Cardiac muscle cell (in vitro differentiated cells and primary cell): ENCODE measurements around the gene LRP1B. TPM values are rescaled to one million over a fixed set of nuclear protein-coding genes. Genes with fewer than 3 reads are reported as not detected.

ENCODE experiments used
- DNase-seq, 2 donors: peaks; one replicate each; pipeline versions ENCODE4 v3.0.0 to v3.0.0-alpha.2; 2010 to 2017; ENCODE audit warnings: low read depth in 1 of 2, low spot score in 1 of 2
- H3K27ac ChIP-seq: fragments of 200-600 bp; sonication (generic); 2 replicates; pipeline ENCODE4 v1.5.1; 2016
- H3K27me3 ChIP-seq: fragments of 200-600 bp; sonication (generic); 2 replicates; pipeline ENCODE4 v1.6.0; 2016; ENCODE audit warnings: control low read depth
- H3K36me3 ChIP-seq: fragments of 200-600 bp; sonication (generic); 2 replicates; pipeline ENCODE4 v1.5.1; 2016; ENCODE audit warnings: control low read depth
- H3K4me1 ChIP-seq: fragments of 200-600 bp; sonication (generic); 2 replicates; pipeline ENCODE4 v1.8.1; 2017; ENCODE audit warnings: low read depth, mild to moderate bottlenecking, mixed run types
- H3K4me3 ChIP-seq: fragments of 200-600 bp; sonication (generic); 2 replicates; pipeline ENCODE4 v1.5.1; 2016; ENCODE audit warnings: mild to moderate bottlenecking
- H3K9me3 ChIP-seq: fragments of 200-600 bp; sonication (generic); 2 replicates; pipeline ENCODE4 v1.5.1; 2017; ENCODE audit warnings: low read depth, mild to moderate bottlenecking, control low read depth
- polyA plus RNA-seq: library from polyadenylated mRNA; unstranded; fragments of >200 nt; fragmentation: Nextera tagmentation; extraction: Ambion mirVana; gene quantifications from 2 replicates; pipeline ENCODE4 v1.2.1, GENCODE V29; 2016
- total RNA-seq: library from RNA; depleted of rRNA; stranded (reverse); fragments of >200 nt; gene quantifications from 2 replicates; pipeline ENCODE4 v1.2.3, GENCODE V29; 2016
- TF ChIP-seq, protein P1 (sequence below): IDR thresholded peaks from 2 replicates; pipeline ENCODE4 v1.5.1; 2012; ENCODE audit warnings: low read depth, mild to moderate bottlenecking, low read length

Gene LRP1B
- total and polyA plus RNA-seq, 2 experiments from 2014 or later: 1.2 to 2.5 TPM

DNA sequence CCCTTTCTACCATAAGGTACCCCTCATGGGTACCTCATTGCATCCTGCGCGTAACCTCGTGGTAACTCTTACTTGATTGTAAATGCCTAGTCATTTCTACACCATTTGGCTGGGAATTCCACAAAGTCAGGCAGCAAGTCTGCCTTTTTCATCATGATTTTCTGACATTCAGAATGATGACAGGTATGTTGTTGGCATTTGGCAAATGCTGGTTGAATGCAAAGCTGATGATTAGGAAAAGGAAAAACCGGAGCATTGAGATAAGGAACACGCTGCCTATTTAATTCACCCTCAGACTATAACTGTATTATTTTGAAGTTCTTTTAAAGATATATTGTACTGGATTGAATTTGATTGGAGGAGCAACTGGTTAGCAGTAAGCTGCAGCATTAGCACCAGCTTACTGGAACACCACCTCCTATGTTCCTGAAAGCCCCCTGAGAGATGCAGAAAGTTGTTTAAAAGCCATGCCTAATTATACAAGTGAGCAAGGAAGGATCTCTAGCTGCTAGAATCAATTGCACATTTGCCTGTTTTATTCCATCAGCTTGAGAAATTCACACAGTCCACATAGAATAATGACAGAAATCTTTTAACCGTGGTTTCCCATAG, 520.1 kb downstream of the LRP1B start:
- peak in 1 of 2 donors; percentile 8 for DNase-seq
- Histone ChIP-seq H3K4me1 (peaks cover 8% of the 10 kb centered on the region), H3K4me3 (no peak overlapping the region), H3K36me3 (no peaks in the 10 kb centered on the region), H3K9me3 (no peaks in the 10 kb centered on the region), H3K27me3 (no peaks in the 10 kb centered on the region), H3K27ac (no peak overlapping the region)
- TF ChIP-seq, protein P1, sequence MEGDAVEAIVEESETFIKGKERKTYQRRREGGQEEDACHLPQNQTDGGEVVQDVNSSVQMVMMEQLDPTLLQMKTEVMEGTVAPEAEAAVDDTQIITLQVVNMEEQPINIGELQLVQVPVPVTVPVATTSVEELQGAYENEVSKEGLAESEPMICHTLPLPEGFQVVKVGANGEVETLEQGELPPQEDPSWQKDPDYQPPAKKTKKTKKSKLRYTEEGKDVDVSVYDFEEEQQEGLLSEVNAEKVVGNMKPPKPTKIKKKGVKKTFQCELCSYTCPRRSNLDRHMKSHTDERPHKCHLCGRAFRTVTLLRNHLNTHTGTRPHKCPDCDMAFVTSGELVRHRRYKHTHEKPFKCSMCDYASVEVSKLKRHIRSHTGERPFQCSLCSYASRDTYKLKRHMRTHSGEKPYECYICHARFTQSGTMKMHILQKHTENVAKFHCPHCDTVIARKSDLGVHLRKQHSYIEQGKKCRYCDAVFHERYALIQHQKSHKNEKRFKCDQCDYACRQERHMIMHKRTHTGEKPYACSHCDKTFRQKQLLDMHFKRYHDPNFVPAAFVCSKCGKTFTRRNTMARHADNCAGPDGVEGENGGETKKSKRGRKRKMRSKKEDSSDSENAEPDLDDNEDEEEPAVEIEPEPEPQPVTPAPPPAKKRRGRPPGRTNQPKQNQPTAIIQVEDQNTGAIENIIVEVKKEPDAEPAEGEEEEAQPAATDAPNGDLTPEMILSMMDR: no peak

DNA sequence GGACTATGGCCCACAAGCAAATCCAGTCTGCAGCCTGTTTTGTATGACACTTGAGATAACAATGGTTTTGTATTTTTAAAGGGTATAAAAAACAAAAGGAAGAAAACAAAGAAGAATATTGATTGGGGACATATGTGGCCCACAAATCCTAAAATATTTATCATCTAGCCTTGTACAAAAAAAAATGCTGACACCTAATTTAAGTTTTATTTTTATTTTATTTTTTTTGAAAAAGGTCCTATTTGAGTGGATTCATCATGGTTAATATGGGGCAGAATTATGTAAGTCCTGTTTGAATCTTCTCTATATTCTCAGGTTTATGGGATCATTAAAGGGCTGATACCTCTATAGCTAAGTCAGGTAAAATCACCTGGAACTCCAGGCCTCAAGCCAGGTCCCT, 525.7 kb downstream of the LRP1B start:
- H3K4me3 ChIP-seq: no peak overlapping the region
- TF ChIP-seq, protein P1: no peak
- no peaks in the 10 kb centered on the region for H3K36me3 ChIP-seq
- no peaks in the 10 kb centered on the region for H3K27me3 ChIP-seq
- no peaks in the 10 kb centered on the region for H3K9me3 ChIP-seq
- H3K27ac ChIP-seq: no peak overlapping the region
- no peak for DNase-seq
- H3K4me1 ChIP-seq: peaks cover 16% of the 10 kb centered on the region

DNA sequence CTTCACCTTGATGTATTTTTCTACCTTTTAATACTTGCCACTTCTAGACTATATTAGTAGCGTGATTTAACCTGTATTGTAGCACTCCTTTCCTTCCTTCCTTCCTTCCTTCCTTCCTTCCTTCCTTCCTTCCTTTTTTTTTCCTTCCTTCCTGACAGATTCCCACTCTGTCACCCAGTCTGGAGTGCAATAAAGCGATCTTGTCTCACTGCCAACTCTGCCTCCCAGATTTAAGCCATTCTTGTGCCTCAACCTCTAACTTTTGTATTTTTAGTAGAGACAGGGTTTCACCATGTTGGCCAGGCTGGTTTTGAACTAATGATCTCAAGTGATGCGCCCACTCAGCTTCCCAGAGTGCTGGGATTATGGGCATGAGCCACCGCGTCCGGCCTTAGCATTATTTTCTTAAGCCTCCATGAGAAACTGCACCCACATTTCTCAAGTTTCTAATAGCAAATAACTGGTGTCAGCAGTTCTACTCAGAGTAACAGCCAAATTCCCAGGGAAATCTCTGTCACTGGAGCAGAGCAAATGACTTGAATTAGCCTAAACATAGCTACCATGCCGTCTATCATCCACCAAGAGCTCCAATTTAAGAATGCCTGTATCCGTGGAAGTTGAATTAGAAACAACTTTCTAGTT, 529.2 kb downstream of the LRP1B start:
- no peak overlapping the region for H3K4me3 ChIP-seq

DNA sequence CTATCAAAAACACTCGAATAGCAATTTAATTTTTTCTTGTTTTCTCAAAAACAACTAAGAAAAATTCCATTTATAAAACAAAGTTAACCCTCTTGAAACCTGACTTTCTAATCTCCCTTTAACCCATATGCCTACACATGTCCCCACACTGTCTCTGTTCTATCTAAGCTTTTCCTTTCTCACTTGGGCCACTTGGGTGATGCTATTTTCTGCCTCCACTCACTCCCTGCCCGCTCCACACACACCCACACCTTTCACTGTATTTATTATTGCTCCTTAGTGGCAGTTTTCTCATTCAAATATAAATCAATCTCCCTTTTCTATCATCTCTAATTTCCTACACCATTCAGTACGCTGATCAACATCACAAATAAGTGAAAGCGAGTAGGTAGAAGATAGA, 531.1 kb downstream of the LRP1B start:
- H3K27me3 ChIP-seq: no peaks in the 10 kb centered on the region
- DNase-seq: no peak
- no peaks in the 10 kb centered on the region for H3K9me3 ChIP-seq

More for the DNA sequence above, 529.2 kb downstream of the LRP1B start:
- DNase-seq: no peak
- peak overlapping the region; percentile 1 for H3K27ac ChIP-seq
- peaks cover 38% of the 10 kb centered on the region for H3K4me1 ChIP-seq
- TF ChIP-seq, protein P1: no peak
- no peaks in the 10 kb centered on the region for H3K27me3 ChIP-seq
- no peaks in the 10 kb centered on the region for H3K36me3 ChIP-seq
- H3K9me3 ChIP-seq: no peaks in the 10 kb centered on the region

DNA sequence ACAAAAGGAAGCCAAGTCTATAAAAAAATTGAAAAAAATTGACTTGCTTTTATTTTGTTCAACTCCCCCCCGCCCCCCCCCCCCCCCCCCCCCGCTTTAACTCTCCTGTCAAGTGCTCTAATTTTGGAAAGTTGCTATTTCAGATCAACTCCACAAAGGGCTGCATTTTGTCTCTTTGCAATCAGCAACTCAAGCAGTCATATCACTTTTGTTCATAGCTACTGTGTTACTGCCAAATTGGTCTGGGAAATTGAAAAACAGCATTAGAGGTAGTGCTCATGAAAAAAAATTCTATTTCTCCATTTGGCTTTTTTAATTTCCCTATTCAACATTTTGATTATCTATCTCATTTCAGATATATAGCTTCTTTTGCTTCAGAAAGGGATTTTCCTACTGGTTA, 531.8 kb downstream of the LRP1B start:
- H3K4me1 ChIP-seq: peaks cover 38% of the 10 kb centered on the region
- no peaks in the 10 kb centered on the region for H3K9me3 ChIP-seq
- H3K36me3 ChIP-seq: no peaks in the 10 kb centered on the region
- TF ChIP-seq, protein P1: no peak
- H3K4me3 ChIP-seq: no peak overlapping the region
- DNase-seq: no peak
- peak overlapping the region; percentile 69 for H3K27ac ChIP-seq
- H3K27me3 ChIP-seq: no peaks in the 10 kb centered on the region

More for the DNA sequence above, 531.1 kb downstream of the LRP1B start:
- H3K4me3 ChIP-seq: no peak overlapping the region
- H3K36me3 ChIP-seq: no peaks in the 10 kb centered on the region
- peak overlapping the region; percentile 69 for H3K27ac ChIP-seq
- TF ChIP-seq, protein P1: no peak
- peaks cover 38% of the 10 kb centered on the region for H3K4me1 ChIP-seq
